Sigmoid colon (tissue), 4 donors: ENCODE measurements around the gene SUMO2.

Experiments used
- CTCF ChIP-seq, 4 experiments: fragments of 450-650 bp in 3 of 4; fragments of 200-600 bp in 1 of 4; IDR thresholded peaks; one replicate each; pipeline ENCODE4 v1.5.1; 2016 to 2019; ENCODE audit warnings: antibody characterized with exemption in 4 of 4, mild to moderate bottlenecking in 3 of 4, moderate library complexity in 2 of 4
- POLR2A ChIP-seq, 2 donors: fragments of 450-650 bp; IDR thresholded peaks; one replicate each; pipeline ENCODE4 v1.6.1; 2016; ENCODE audit warnings: antibody characterized with exemption in 2 of 2, mild to moderate bottlenecking in 2 of 2, moderate library complexity in 2 of 2
- POLR2AphosphoS5 ChIP-seq, 4 donors: sonication (generic); formaldehyde crosslinking; IDR thresholded peaks; one replicate each; pipeline ENCODE4 v1.6.1; 2017; ENCODE audit warnings: antibody characterized with exemption in 4 of 4

GRCh38 chr17:75128694-75129505 lies 53.9 kb downstream of the SUMO2 start:
- TF ChIP-seq CTCF (IDR thresholded peaks at IDR 0.05) (no peak), POLR2A (IDR thresholded peaks at IDR 0.05) (no peak), POLR2AphosphoS5 (IDR thresholded peaks at IDR 0.05) (no peak)
